ENCODE measurements around the gene NAALADL1.

NAALADL1 gene

GRCh38 chr11:65084598-65085375 lies 26.4 kb upstream of the NAALADL1 start:
- TF ChIP-seq POLR2AphosphoS5 (IDR thresholded peaks at IDR 0.05; ENCODE audit: borderline replicate concordance, low read depth, low read length) (no peak), FOXP2 (optimal IDR thresholded peaks at IDR 0.05; ENCODE audit: control extremely low read depth, extremely low read length, insufficient read depth) (no peak)

GRCh38 chr11:65083834-65084597 lies 25.7 kb upstream of the NAALADL1 start, which contains the start of the genes CDCA5 and ZFPL1:
Gene CDCA5 (minus strand): TSS chr11:65084040. CDS start chr11:65083978, 62 bp downstream.
Gene ZFPL1 (plus strand): TSS chr11:65084222. CDS start chr11:65084699, 477 bp downstream.
- peak within 1 kb of the TSS; percentile 89 for H3K9ac ChIP-seq (ENCODE audit: insufficient read length)
- TF ChIP-seq FOXP2 (optimal IDR thresholded peaks at IDR 0.05; ENCODE audit: control extremely low read depth, extremely low read length, insufficient read depth) = no peak
- peak; percentile 83; the same call in 1 of the 2 replicates for TF ChIP-seq POLR2AphosphoS5 (IDR thresholded peaks at IDR 0.05; ENCODE audit: borderline replicate concordance, low read depth, low read length)
- H3K4me3 ChIP-seq = peak within 1 kb of the TSS; percentile 84
- H3K36me3 ChIP-seq (ENCODE audit: insufficient read depth, low read length) = peaks cover 26% of the 10 kb centered on the region
- no peaks in the 10 kb centered on the region for H3K9me3 ChIP-seq (ENCODE audit: low read depth, low read length)
- H3K27ac ChIP-seq = peak within 1 kb of the TSS; percentile 85
- DNase-seq (ENCODE audit: low read depth, low spot score) = peak; percentile 70

More at GRCh38 chr11:65084598-65085375, 26.4 kb upstream of the NAALADL1 start:
- H3K36me3 ChIP-seq (ENCODE audit: insufficient read depth, low read length) = peaks cover 20% of the 10 kb centered on the region
- H3K4me3 ChIP-seq = peak overlapping the region; percentile 84
- peak overlapping the region; percentile 89 for H3K9ac ChIP-seq (ENCODE audit: insufficient read length)
- peak overlapping the region; percentile 85; the same call in 1 of the 2 replicates for H3K27ac ChIP-seq
- no peaks in the 10 kb centered on the region for H3K9me3 ChIP-seq (ENCODE audit: low read depth, low read length)
- no peak for DNase-seq (ENCODE audit: low read depth, low spot score)

- TF ChIP-seq POLR2AphosphoS5 (IDR thresholded peaks at IDR 0.05; ENCODE audit: borderline replicate concordance, low read depth, low read length) (no peak), EZH2 (IDR thresholded peaks at IDR 0.05) (no peak), FOXP2 (optimal IDR thresholded peaks at IDR 0.05; ENCODE audit: control extremely low read depth, extremely low read length, insufficient read depth) (no peak)
- no peak for DNase-seq (ENCODE audit: low read depth, low spot score)
- peaks cover 34% of the 10 kb centered on the region for H3K36me3 ChIP-seq (ENCODE audit: insufficient read depth, low read length)
Measured at GRCh38 chr11:65083134-65083833, 24.9 kb upstream of the NAALADL1 start.

GRCh38 chr11:65078786-65079342 lies 20.5 kb upstream of the NAALADL1 start:
- peaks cover 44% of the 10 kb centered on the region for H3K36me3 ChIP-seq (ENCODE audit: insufficient read depth, low read length)
- no peak overlapping the region for H3K27ac ChIP-seq
- H3K9me3 ChIP-seq (ENCODE audit: low read depth, low read length) = no peaks in the 10 kb centered on the region
- TF ChIP-seq FOXP2 (optimal IDR thresholded peaks at IDR 0.05; ENCODE audit: control extremely low read depth, extremely low read length, insufficient read depth) (no peak), POLR2AphosphoS5 (IDR thresholded peaks at IDR 0.05; ENCODE audit: borderline replicate concordance, low read depth, low read length) (no peak), EZH2 (IDR thresholded peaks at IDR 0.05) (no peak)
- DNase-seq (ENCODE audit: low read depth, low spot score) = no peak
- H3K9ac ChIP-seq (ENCODE audit: insufficient read length) = no peak overlapping the region
- no peak overlapping the region for H3K4me3 ChIP-seq

More at GRCh38 chr11:65083134-65083833, 24.9 kb upstream of the NAALADL1 start:
- Histone ChIP-seq H3K9me3 (ENCODE audit: low read depth, low read length) (no peaks in the 10 kb centered on the region), H3K4me3 (peak overlapping the region; percentile 84), H3K27ac (peak overlapping the region; percentile 85), H3K9ac (ENCODE audit: insufficient read length) (peak overlapping the region; percentile 89)

- Histone ChIP-seq H3K36me3 (ENCODE audit: insufficient read depth, low read length) (peaks cover 44% of the 10 kb centered on the region), H3K9me3 (ENCODE audit: low read depth, low read length) (no peaks in the 10 kb centered on the region), H3K4me3 (no peak overlapping the region), H3K9ac (ENCODE audit: insufficient read length) (no peak overlapping the region), H3K27ac (no peak overlapping the region)
- no peak for DNase-seq (ENCODE audit: low read depth, low spot score)
- TF ChIP-seq EZH2 (IDR thresholded peaks at IDR 0.05) (no peak), FOXP2 (optimal IDR thresholded peaks at IDR 0.05; ENCODE audit: control extremely low read depth, extremely low read length, insufficient read depth) (no peak), POLR2AphosphoS5 (IDR thresholded peaks at IDR 0.05; ENCODE audit: borderline replicate concordance, low read depth, low read length) (no peak)
Measured at GRCh38 chr11:65078151-65078550, 19.8 kb upstream of the NAALADL1 start.

- no peak for TF ChIP-seq EZH2 (IDR thresholded peaks at IDR 0.05)
- no peak for TF ChIP-seq POLR2AphosphoS5 (IDR thresholded peaks at IDR 0.05; ENCODE audit: borderline replicate concordance, low read depth, low read length)
- no peak for TF ChIP-seq FOXP2 (optimal IDR thresholded peaks at IDR 0.05; ENCODE audit: control extremely low read depth, extremely low read length, insufficient read depth)
- H3K36me3 ChIP-seq (ENCODE audit: insufficient read depth, low read length) = peaks cover 44% of the 10 kb centered on the region
- DNase-seq (ENCODE audit: low read depth, low spot score) = no peak
- no peak overlapping the region for H3K4me3 ChIP-seq
- H3K9ac ChIP-seq (ENCODE audit: insufficient read length) = no peak overlapping the region
- H3K27ac ChIP-seq = no peak overlapping the region
- H3K9me3 ChIP-seq (ENCODE audit: low read depth, low read length) = no peaks in the 10 kb centered on the region
Measured at GRCh38 chr11:65077451-65077850, 19.1 kb upstream of the NAALADL1 start.

GRCh38 chr11:65072631-65072966 lies 14.2 kb upstream of the NAALADL1 start:
- no peaks in the 10 kb centered on the region for H3K9me3 ChIP-seq (ENCODE audit: low read depth, low read length)

More at GRCh38 chr11:65072631-65072966, 14.2 kb upstream of the NAALADL1 start:
- TF ChIP-seq POLR2AphosphoS5 (IDR thresholded peaks at IDR 0.05; ENCODE audit: borderline replicate concordance, low read depth, low read length) = no peak
- no peak for TF ChIP-seq FOXP2 (optimal IDR thresholded peaks at IDR 0.05; ENCODE audit: control extremely low read depth, extremely low read length, insufficient read depth)
- TF ChIP-seq EZH2 (IDR thresholded peaks at IDR 0.05) = no peak
- no peak overlapping the region for H3K4me3 ChIP-seq
- no peak for DNase-seq (ENCODE audit: low read depth, low spot score)
- no peak overlapping the region for H3K9ac ChIP-seq (ENCODE audit: insufficient read length)
- no peak overlapping the region for H3K27ac ChIP-seq
- peaks cover 4% of the 10 kb centered on the region; the same call in 1 of the 2 replicates for H3K36me3 ChIP-seq (ENCODE audit: insufficient read depth, low read length)
